GM19468 (cell line): Measurements from ENCODE around the gene PTPRF.

ENCODE experiments used
- ATAC-seq: cut with Tn5 transposase; IDR thresholded peaks from one replicate; pipeline ENCODE4 v1.9.1; 2021; ENCODE audit warnings: mild to moderate bottlenecking, moderate library complexity, moderate number of reproducible peaks; ENCODE audit not compliant: unreplicated experiment; ENCODE audit errors: extremely low read depth

Gene PTPRF

GRCh38 chr1:43650310-43651085, 119.8 kb downstream of the PTPRF start:
- peak; percentile 6 for ATAC-seq

GRCh38 chr1:43651188-43651587, 120.5 kb downstream of the PTPRF start:
- no peak for ATAC-seq

GRCh38 chr1:43651902-43652301, 121.2 kb downstream of the PTPRF start:
- no peak for ATAC-seq

DNA sequence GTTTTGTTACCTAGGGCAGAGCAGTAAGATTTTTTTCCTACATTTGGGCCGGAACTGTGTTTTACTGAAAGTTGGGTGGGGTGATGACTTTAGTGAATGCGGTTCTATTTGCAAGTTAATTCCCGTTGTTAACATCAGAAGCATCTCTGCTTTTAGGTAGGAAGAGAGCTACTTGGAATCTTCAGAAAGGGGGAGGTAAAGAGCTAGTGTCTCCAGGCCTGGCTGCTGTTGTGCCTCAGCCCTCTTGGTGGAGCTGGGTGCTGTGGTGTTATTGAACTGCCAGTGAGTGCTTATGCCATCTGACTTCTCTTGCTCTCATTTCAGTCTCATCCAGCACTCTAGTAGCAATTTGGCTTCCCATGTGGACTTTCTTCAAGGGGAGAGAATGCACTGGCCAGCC, 122.7 kb downstream of the PTPRF start:
- no peak for ATAC-seq

GRCh38 chr1:43653893-43654292, 123.2 kb downstream of the PTPRF start:
- ATAC-seq: no peak

DNA sequence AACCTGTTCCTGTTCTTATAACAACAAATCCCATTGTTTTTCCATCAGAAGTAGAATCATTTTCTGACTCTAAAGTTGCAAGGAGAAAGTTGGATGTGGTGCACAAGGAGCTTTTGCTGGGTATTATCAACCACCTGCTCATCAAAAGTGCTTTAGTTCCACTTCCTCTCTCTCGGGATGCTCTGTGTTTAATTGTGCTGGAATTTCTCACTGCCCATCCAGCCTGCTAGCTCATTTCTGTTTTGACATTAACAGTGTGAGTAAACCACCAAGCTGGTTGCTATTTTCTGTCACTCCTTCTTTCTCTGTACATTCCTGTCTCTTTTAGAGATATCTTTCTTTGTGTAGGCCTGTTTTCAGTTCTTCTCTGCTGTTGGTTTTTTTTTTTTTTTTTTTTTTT, 125.3 kb downstream of the PTPRF start:
- no peak for ATAC-seq

GRCh38 chr1:43659212-43660166, 128.8 kb downstream of the PTPRF start:
- ATAC-seq: no peak

DNA sequence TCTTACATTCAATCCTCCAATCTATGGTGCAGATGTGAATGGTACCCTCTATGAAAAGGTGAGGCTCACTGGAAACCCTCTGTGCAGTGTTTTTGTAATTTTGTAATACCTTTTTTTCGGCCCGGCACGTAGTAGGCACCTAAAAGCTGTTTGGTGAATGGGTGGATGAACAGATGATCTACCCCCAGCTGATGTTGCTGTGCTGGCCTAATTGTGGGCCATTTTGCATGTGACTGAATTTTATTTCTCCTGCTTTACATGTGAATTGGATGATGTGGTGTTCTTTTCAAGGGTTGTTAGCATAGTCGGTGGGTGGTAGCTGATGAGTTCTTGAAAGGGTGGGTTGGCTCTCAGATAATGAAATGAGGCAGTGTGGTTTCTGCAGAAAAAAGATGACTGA, 129.7 kb downstream of the PTPRF start:
- no peak for ATAC-seq

- no peak for ATAC-seq
These were observed 133.7 kb downstream of the PTPRF start for GRCh38 chr1:43664369-43664768.

- ATAC-seq: no peak
These were observed 135.9 kb downstream of the PTPRF start for GRCh38 chr1:43666608-43667007.

GRCh38 chr1:43668956-43669355, 138.3 kb downstream of the PTPRF start:
- ATAC-seq: no peak

GRCh38 chr1:43669878-43670277, 139.2 kb downstream of the PTPRF start:
- ATAC-seq: no peak

DNA sequence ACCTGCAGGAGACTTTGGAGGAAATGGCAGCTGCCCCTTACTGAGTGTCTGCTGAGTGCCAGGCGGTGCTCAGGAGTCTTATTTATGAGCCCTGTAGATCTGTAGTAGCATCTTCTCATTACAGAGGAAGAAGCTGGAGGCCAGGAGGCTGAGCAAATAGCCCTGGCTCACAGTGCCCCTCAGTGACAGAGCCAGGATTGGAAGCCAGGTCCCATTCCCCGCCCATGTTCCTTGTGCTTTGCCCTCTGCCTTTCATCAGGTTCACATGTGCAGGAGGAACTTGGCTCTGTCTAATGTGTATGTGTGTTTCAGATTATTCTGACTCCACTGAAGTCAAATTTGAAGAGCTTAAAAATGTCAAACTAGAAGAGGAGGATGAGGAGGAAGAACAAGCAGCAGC, 140.5 kb downstream of the PTPRF start:
- ATAC-seq: no peak

DNA sequence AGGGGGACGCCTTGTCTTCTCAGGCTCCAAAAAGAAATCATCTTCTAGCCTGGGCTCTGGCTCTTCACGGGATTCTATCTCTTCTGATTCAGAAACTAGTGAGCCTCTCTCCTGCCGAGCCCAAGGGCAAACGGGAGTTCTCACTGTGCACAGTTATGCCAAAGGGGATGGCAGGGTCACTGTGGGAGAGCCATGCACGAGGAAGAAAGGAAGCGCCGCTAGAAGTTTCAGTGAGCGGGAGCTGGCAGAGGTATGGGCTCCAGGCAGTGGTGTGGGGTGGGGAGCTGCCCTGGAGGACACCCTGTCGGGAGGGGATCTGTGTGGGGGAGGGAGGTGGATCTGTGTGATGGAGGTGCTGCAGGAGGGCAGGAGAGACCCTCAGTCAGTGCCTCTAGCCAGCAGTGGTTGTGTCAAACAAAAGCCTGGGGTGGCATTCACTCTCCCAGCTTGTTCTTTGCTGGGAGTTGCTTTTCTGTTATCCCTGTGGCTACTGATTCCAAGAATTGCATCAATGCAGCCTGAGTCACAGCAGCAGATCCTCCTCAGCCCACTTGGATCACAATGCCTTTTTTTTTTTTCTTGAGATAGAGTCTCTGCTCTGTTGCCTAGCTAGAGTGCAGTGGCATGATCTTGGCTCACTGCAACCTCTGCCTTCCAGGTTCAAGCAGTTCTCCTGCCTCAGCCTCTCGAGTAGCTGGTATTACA, 141.1 kb downstream of the PTPRF start:
- no peak for ATAC-seq

GRCh38 chr1:43673261-43673660, 142.6 kb downstream of the PTPRF start:
- no peak for ATAC-seq
